CD4-positive, alpha-beta T cell (primary cell): Measurements from ENCODE around the gene PAN2. TPM values are rescaled to one million over a fixed set of nuclear protein-coding genes. Genes with fewer than 3 reads are reported as not detected.

Experiments
- ATAC-seq: fragments of 200-7000 bp; cut with Tn5 transposase; one replicate; pipeline ENCODE4 v1.10.0; 2022; ENCODE audit warnings: mild to moderate bottlenecking; ENCODE audit not compliant: poor library complexity
- CTCF ChIA-PET: fragments of 350-600 bp; sonication (Branson Sonifier 250); formaldehyde crosslinking; loops from one replicate; lab custom pipeline; 2021; ENCODE audit warnings: antibody characterized with exemption, inconsistent platforms; lab: Charles Lee
- POLR2A ChIA-PET: fragments of 350-600 bp; sonication (Branson Sonifier 250); formaldehyde crosslinking; loops from one replicate; lab custom pipeline; 2021; ENCODE audit warnings: antibody characterized with exemption, inconsistent platforms; lab: Charles Lee
- DNase-seq, 14 experiments: peaks; one replicate each; pipeline ENCODE4 v3.0.0-alpha.2; 2013 to 2020; ENCODE audit warnings: mixed read lengths in 2 of 14
- H3K27ac ChIP-seq, 2 donors: one replicate each; pipeline versions ENCODE4 v1.5.1 to v1.7.0; 2013; ENCODE audit warnings: low read length in 2 of 2, low read depth in 1 of 2, mild to moderate bottlenecking in 1 of 2
- H3K27me3 ChIP-seq, 2 experiments: 1 replicate in 1 of 2; 2 replicates in 1 of 2; pipeline versions ENCODE4 v1.6.1 to v1.7.0; 2013; ENCODE audit warnings: low read length in 2 of 2, control low read depth in 1 of 2, mild to moderate bottlenecking in 1 of 2, moderate library complexity in 1 of 2; ENCODE audit not compliant: insufficient read depth in 2 of 2, control insufficient read depth in 1 of 2
- H3K36me3 ChIP-seq: one replicate; pipeline ENCODE4 v1.6.1; 2013; ENCODE audit warnings: low read length, control low read depth; ENCODE audit not compliant: insufficient read depth
- H3K4me1 ChIP-seq: one replicate; pipeline ENCODE4 v1.6.1; 2013; ENCODE audit warnings: low read length, control low read depth; ENCODE audit not compliant: insufficient read depth
- H3K4me3 ChIP-seq: one replicate; pipeline ENCODE4 v1.5.1; 2013; ENCODE audit warnings: mild to moderate bottlenecking, low read length, moderate library complexity
- H3K9me3 ChIP-seq, 2 experiments: 1 replicate in 1 of 2; 2 replicates in 1 of 2; pipeline versions ENCODE4 v1.6.1 to v1.7.0; 2013; ENCODE audit warnings: low read length in 2 of 2, mild to moderate bottlenecking in 2 of 2, control low read depth in 1 of 2, moderate library complexity in 1 of 2; ENCODE audit not compliant: control insufficient read depth in 1 of 2, insufficient read depth in 1 of 2
- H3K27ac Mint-ChIP-seq: one replicate; pipeline ENCODE4 v1.8.0; 2020; ENCODE audit warnings: mixed read lengths
- H3K27me3 Mint-ChIP-seq: one replicate; pipeline ENCODE4 v1.8.0; 2021; ENCODE audit warnings: mixed read lengths
- H3K36me3 Mint-ChIP-seq: one replicate; pipeline ENCODE4 v1.8.0; 2021; ENCODE audit warnings: low read depth, mixed read lengths
- H3K4me1 Mint-ChIP-seq: one replicate; pipeline ENCODE4 v1.8.0; 2021; ENCODE audit warnings: low read depth, mixed read lengths
- H3K4me3 Mint-ChIP-seq: one replicate; pipeline ENCODE4 v1.8.0; 2020; ENCODE audit warnings: mild to moderate bottlenecking, mixed read lengths
- H3K9me3 Mint-ChIP-seq: one replicate; pipeline ENCODE4 v1.8.0; 2020; ENCODE audit warnings: mixed read lengths
- CTCF ChIP-seq: fragments of 200-600 bp; IDR thresholded peaks from one replicate; pipeline ENCODE4 v1.8.0; 2022; ENCODE audit warnings: antibody characterized with exemption, mild to moderate bottlenecking
- intact Hi-C, 2 experiments: fragments of 100-400 bp; cut with DNase I in 1 of 2; cut with micrococcal nuclease in 1 of 2; formaldehyde crosslinking; loops; one replicate each; pipeline versions ENCODE4 v1.15.1 to v1.9.0; 2023 to 2025; cut with DNase I, micrococcal nuclease
- total RNA-seq, 174 experiments: library from RNA in 2 of 174; stranded (reverse) in 2 of 174; gene quantifications; one replicate each; pipeline ENCODE4 v1.2.3 and lab custom pipeline; 2021 to 2026

The PAN2 gene
- total RNA-seq, 2 experiments from 2014 or later, result 104 to 107 TPM

GRCh38 chr12:56377310-56377988 lies 43.6 kb upstream of the PAN2 start:
- POLR2A ChIA-PET, result interaction anchor here (0.9 kb wide), 1 partner anchor 17 kb away, joined by 3 read pairs; the partner anchor contains the start of gene STAT2
- H3K27ac ChIP-seq, result no peak overlapping the region
- TF ChIP-seq CTCF, result no peak

GRCh38 chr12:56375598-56376434 lies 42.0 kb upstream of the PAN2 start:
- H3K4me1 Mint-ChIP-seq, result no peaks in the 10 kb centered on the region
- intact Hi-C loops, result no loop called here
- Histone ChIP-seq H3K27ac (no peak overlapping the region), H3K36me3 (no peaks in the 10 kb centered on the region), H3K9me3 (peaks cover 0 to 5% of the 10 kb centered on the region in 2 experiments), H3K27me3 (no peaks in the 10 kb centered on the region), H3K4me1 (no peaks in the 10 kb centered on the region), H3K4me3 (no peak overlapping the region)
- H3K27me3 Mint-ChIP-seq, result no peaks in the 10 kb centered on the region
- ChIA-PET CTCF (no interaction called here), POLR2A (no interaction called here)
- ATAC-seq, result no peak
- H3K27ac Mint-ChIP-seq, result no peak overlapping the region
- no peak overlapping the region for H3K4me3 Mint-ChIP-seq
- no peaks in the 10 kb centered on the region for H3K9me3 Mint-ChIP-seq
- no peaks in the 10 kb centered on the region for H3K36me3 Mint-ChIP-seq
- no peak for DNase-seq
- no peak for TF ChIP-seq CTCF

More at GRCh38 chr12:56377310-56377988, 43.6 kb upstream of the PAN2 start:
- Mint-ChIP-seq H3K9me3 (no peaks in the 10 kb centered on the region), H3K4me1 (no peaks in the 10 kb centered on the region), H3K4me3 (no peak overlapping the region), H3K36me3 (no peaks in the 10 kb centered on the region), H3K27ac (no peak overlapping the region), H3K27me3 (no peaks in the 10 kb centered on the region)
- ATAC-seq (no peak), DNase-seq (no peak)
- no peaks in the 10 kb centered on the region for H3K36me3 ChIP-seq
- CTCF ChIA-PET, result no interaction called here
- H3K4me3 ChIP-seq, result no peak overlapping the region
- peaks cover 0 to 5% of the 10 kb centered on the region in 2 experiments for H3K9me3 ChIP-seq
- intact Hi-C loops, result no loop called here
- H3K4me1 ChIP-seq, result no peaks in the 10 kb centered on the region
- H3K27me3 ChIP-seq, result no peaks in the 10 kb centered on the region

GRCh38 chr12:56374726-56375597 lies 41.2 kb upstream of the PAN2 start:
- Mint-ChIP-seq H3K36me3 (no peaks in the 10 kb centered on the region), H3K4me3 (no peak overlapping the region)

More at GRCh38 chr12:56374726-56375597, 41.2 kb upstream of the PAN2 start:
- intact Hi-C loops, result no loop called here
- ATAC-seq (no peak), DNase-seq (no peak)
- H3K27ac ChIP-seq, result no peak overlapping the region
- no peaks in the 10 kb centered on the region for H3K27me3 ChIP-seq
- Mint-ChIP-seq H3K9me3 (no peaks in the 10 kb centered on the region), H3K27me3 (no peaks in the 10 kb centered on the region), H3K4me1 (no peaks in the 10 kb centered on the region), H3K27ac (no peak overlapping the region)
- ChIA-PET CTCF (no interaction called here), POLR2A (interaction anchor here (0.6 kb wide), 1 partner anchor 79 kb away, joined by 3 read pairs; no protein-coding TSS in a partner anchor)
- no peak overlapping the region for H3K4me3 ChIP-seq
- no peaks in the 10 kb centered on the region for H3K4me1 ChIP-seq
- H3K36me3 ChIP-seq, result no peaks in the 10 kb centered on the region
- TF ChIP-seq CTCF, result no peak
- H3K9me3 ChIP-seq, result peaks cover 0 to 5% of the 10 kb centered on the region in 2 experiments
